ENCODE data around the gene CDH23. TPM values are rescaled to one million over a fixed set of nuclear protein-coding genes. Genes with fewer than 3 reads are reported as not detected.

CDH23 gene
- total and polyA plus RNA-seq, 9 of the 15 experiments (the other 6 are each of a cell fraction or from before 2014, with no cell fraction given): 0.18 to 1.2 (median 0.47) TPM

GRCh38 chr10:71795248-71795647 lies 398.5 kb downstream of the CDH23 start (continued):
- TF ChIP-seq EWSR1 (IDR thresholded peaks at IDR 0.05; ENCODE audit: borderline replicate concordance, low read depth, partially characterized antibody) (no peak), E4F1 (CRISPR knock-in tag; IDR thresholded peaks at IDR 0.05; ENCODE audit: borderline replicate concordance) (no peak), POLR2G (IDR thresholded peaks at IDR 0.05; ENCODE audit: low read depth, low read length) (no peak), NFE2 (IDR thresholded peaks at IDR 0.05; ENCODE audit: low read depth) (no peak), YY1 (IDR thresholded peaks at IDR 0.05; ENCODE audit: borderline replicate concordance in 1 of 3, control insufficient read depth in 1 of 3, extremely low read depth in 1 of 3, insufficient read depth in 3 of 3, insufficient read length in 1 of 3, insufficient replicate concordance in 2 of 3, low read depth in 1 of 3, low read length in 2 of 3) (no peak), KLF10 (CRISPR knock-in tag; IDR thresholded peaks at IDR 0.05) (no peak), PHF20 (IDR thresholded peaks at IDR 0.05; ENCODE audit: partially characterized antibody) (no peak), BRD9 (IDR thresholded peaks at IDR 0.05; ENCODE audit: low read depth, partially characterized antibody) (no peak), ZBTB11 (CRISPR knock-in tag; IDR thresholded peaks at IDR 0.05) (no peak), ZBTB17 (CRISPR knock-in tag; IDR thresholded peaks at IDR 0.05) (0 out of 2 replicates have a peak, but pooled peaks have one; percentile 26), ZBTB49 (CRISPR knock-in tag; IDR thresholded peaks at IDR 0.05; ENCODE audit: borderline replicate concordance) (no peak), GTF2F1 (IDR thresholded peaks at IDR 0.05; ENCODE audit: low read depth, low read length) (no peak), BRF1 (IDR thresholded peaks at IDR 0.05; ENCODE audit: borderline replicate concordance, extremely low read depth, insufficient read length) (no peak), ZNF282 (CRISPR knock-in tag; IDR thresholded peaks at IDR 0.05) (no peak), ZKSCAN1 (IDR thresholded peaks at IDR 0.05; ENCODE audit: low read depth, low read length) (no peak), NR0B1 (IDR thresholded peaks at IDR 0.05; ENCODE audit: partially characterized antibody) (no peak), BACH1 (tag; IDR thresholded peaks at IDR 0.05) (no peak), MTA1 (IDR thresholded peaks at IDR 0.05; ENCODE audit: borderline replicate concordance) (no peak)
